Skeletal muscle satellite cell (primary cell): Measurements from ENCODE around the gene DMD.

ENCODE experiments used
- H3K27me3 ChIP-seq: 2 replicates; pipeline ENCODE4 v1.7.0; 2013; ENCODE audit warnings: low read length; ENCODE audit not compliant: control insufficient read depth, insufficient read depth
- H3K36me3 ChIP-seq: 2 replicates; pipeline ENCODE4 v1.7.0; 2013; ENCODE audit warnings: mild to moderate bottlenecking, control low read depth, low read length; ENCODE audit not compliant: insufficient read depth
- H3K4me1 ChIP-seq: 2 replicates; pipeline ENCODE4 v1.7.0; 2013; ENCODE audit warnings: low read length; ENCODE audit not compliant: control insufficient read depth, insufficient read depth
- H3K4me2 ChIP-seq: 2 replicates; pipeline ENCODE4 v1.7.0; 2013; ENCODE audit warnings: mild to moderate bottlenecking, low read length
- H3K4me3 ChIP-seq: 2 replicates; pipeline ENCODE4 v1.7.0; 2013; ENCODE audit warnings: low read length
- H3K9ac ChIP-seq: 2 replicates; pipeline ENCODE4 v1.7.0; 2013; ENCODE audit warnings: mild to moderate bottlenecking, low read depth, low read length, moderate library complexity
- H3K9me3 ChIP-seq: replicated peaks from 2 replicates; pipeline ENCODE4 v1.7.0; 2013; ENCODE audit warnings: mild to moderate bottlenecking, control low read depth, low read length

The DMD gene

DNA sequence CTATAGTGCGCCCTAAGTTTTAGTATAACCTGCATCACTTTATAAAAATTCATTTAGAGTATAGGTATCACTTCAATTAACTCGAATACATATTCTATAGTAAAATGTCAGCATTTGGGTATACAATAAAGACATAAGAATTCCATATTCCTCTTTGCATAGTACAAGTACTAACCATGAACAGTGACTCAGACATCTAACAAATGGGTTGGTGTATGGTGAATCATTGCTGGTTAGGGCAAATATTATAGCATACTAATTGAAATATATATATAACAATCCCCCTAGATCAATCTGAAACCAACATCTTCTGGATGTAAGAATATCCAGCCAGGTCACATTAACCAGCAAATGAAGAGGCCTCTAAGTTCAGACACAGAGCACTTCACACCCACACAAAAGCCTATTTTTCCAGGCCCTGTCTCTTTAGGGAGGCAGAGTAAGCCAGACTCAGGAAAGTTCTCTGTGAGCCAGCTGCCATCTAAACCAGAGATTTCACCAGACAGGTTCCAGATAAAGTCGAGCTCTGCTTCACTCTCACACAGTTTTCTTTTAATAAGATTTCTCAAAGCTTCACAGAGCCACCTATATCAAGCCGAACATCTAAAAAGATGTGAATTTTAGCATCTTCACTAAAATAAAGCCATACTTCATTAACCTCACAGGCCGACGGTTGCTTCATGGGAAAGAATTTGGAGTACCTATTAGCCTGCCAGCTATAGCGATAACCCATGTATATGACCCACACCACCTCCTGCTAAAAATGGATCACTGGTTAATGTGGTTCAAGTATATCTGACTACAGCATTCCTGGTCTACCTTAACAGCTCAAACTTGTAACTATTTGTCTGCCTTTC is 1939.5 kb downstream of the DMD start:
- H3K4me1 ChIP-seq: no peaks in the 10 kb centered on the region

GRCh38 chrX:31269914-31270313 is 1941.4 kb downstream of the DMD start:
- Histone ChIP-seq H3K4me1 (no peaks in the 10 kb centered on the region), H3K9me3 (no peaks in the 10 kb centered on the region), H3K27me3 (no peaks in the 10 kb centered on the region), H3K36me3 (no peaks in the 10 kb centered on the region), H3K4me2 (no peak overlapping the region), H3K4me3 (no peak overlapping the region), H3K9ac (no peak overlapping the region)

More for the DNA sequence above, 1939.5 kb downstream of the DMD start:
- Histone ChIP-seq H3K27me3 (no peaks in the 10 kb centered on the region), H3K36me3 (no peaks in the 10 kb centered on the region), H3K4me3 (no peak overlapping the region), H3K9ac (no peak overlapping the region), H3K4me2 (no peak overlapping the region), H3K9me3 (no peaks in the 10 kb centered on the region)

DNA sequence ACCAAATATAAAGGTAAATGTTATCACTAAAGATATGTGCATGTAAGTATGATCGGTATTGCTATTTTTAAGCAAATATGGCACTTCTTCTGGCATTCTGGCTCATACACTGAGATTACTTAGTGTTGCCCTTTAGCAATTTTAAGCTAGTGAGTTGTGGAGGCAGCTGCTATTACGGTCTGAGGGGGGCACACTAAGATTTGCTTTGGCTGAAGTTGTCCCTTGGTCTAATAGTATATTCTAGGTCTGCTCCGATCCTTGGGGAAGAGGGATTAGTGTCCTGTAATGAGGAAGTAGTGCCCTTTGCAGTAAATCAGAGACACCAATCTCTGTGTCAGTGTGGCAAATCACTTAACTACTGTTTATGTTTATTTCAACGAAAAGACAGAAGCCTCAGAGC is 1943.0 kb downstream of the DMD start:
- H3K4me3 ChIP-seq: no peak overlapping the region
- H3K36me3 ChIP-seq: no peaks in the 10 kb centered on the region
- no peaks in the 10 kb centered on the region for H3K9me3 ChIP-seq
- H3K4me1 ChIP-seq: no peaks in the 10 kb centered on the region
- no peaks in the 10 kb centered on the region for H3K27me3 ChIP-seq
- no peak overlapping the region for H3K9ac ChIP-seq
- H3K4me2 ChIP-seq: no peak overlapping the region

GRCh38 chrX:31266203-31267076 is 1944.9 kb downstream of the DMD start:
- Histone ChIP-seq H3K4me2 (peak overlapping the region; percentile 80), H3K36me3 (no peaks in the 10 kb centered on the region), H3K27me3 (no peaks in the 10 kb centered on the region), H3K9ac (peak overlapping the region; percentile 62), H3K4me3 (peak overlapping the region; percentile 73), H3K4me1 (no peaks in the 10 kb centered on the region), H3K9me3 (no peaks in the 10 kb centered on the region)

DNA sequence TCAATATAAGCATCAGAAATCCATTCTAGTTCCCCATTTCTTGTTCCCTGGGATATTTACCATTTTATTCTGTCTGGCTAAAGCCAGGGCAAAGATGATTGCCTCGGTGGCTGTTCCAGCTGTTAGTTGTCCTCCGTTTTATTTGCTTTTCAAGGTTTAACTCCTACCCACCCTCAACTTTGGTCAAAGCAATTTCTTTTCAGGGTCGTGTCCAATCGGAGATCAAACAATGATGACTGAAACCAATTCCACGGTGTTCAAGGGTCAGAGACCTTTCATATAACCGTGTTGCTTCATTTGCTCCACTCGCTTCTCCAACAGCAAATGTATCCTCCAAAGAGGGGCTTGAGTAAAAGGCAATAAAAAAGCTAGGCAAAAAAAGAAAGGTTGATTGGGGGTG is 1946.0 kb downstream of the DMD start:
- Histone ChIP-seq H3K9ac (no peak overlapping the region), H3K27me3 (no peaks in the 10 kb centered on the region), H3K4me1 (no peaks in the 10 kb centered on the region), H3K4me3 (no peak overlapping the region), H3K4me2 (peak overlapping the region; percentile 23), H3K9me3 (no peaks in the 10 kb centered on the region), H3K36me3 (no peaks in the 10 kb centered on the region)

GRCh38 chrX:31260351-31260750 is 1951.0 kb downstream of the DMD start:
- H3K4me3 ChIP-seq: no peak overlapping the region
- no peaks in the 10 kb centered on the region for H3K4me1 ChIP-seq
- H3K9me3 ChIP-seq: no peaks in the 10 kb centered on the region
- no peaks in the 10 kb centered on the region for H3K36me3 ChIP-seq
- H3K27me3 ChIP-seq: no peaks in the 10 kb centered on the region
- no peak overlapping the region for H3K9ac ChIP-seq
- H3K4me2 ChIP-seq: no peak overlapping the region

DNA sequence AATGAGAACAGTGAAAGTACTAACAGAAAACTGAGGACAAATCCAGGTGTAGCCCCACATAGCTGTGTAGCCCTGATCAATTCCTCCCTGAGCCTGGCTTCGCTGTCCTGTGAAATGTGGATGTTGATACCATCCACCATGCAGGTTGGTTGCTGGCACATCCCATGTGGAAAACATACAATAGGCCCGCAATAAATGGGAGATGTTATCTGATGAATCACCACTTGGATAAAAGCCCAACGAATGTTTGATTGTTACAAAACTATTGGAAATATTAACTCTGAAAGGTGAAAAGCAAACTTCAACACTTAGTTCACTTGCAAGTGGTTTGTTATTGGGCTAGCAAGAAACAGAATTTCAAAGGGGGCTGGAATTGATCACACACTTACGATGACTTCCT is 1953.2 kb downstream of the DMD start:
- no peaks in the 10 kb centered on the region for H3K27me3 ChIP-seq
- no peaks in the 10 kb centered on the region for H3K9me3 ChIP-seq

GRCh38 chrX:31255310-31256033 is 1955.9 kb downstream of the DMD start:
- Histone ChIP-seq H3K4me3 (no peak overlapping the region), H3K27me3 (no peaks in the 10 kb centered on the region), H3K4me1 (no peaks in the 10 kb centered on the region), H3K9ac (no peak overlapping the region), H3K36me3 (no peaks in the 10 kb centered on the region), H3K4me2 (no peak overlapping the region), H3K9me3 (no peaks in the 10 kb centered on the region)

More for the DNA sequence above, 1953.2 kb downstream of the DMD start:
- Histone ChIP-seq H3K36me3 (no peaks in the 10 kb centered on the region), H3K4me1 (no peaks in the 10 kb centered on the region), H3K4me3 (no peak overlapping the region), H3K4me2 (no peak overlapping the region), H3K9ac (no peak overlapping the region)

DNA sequence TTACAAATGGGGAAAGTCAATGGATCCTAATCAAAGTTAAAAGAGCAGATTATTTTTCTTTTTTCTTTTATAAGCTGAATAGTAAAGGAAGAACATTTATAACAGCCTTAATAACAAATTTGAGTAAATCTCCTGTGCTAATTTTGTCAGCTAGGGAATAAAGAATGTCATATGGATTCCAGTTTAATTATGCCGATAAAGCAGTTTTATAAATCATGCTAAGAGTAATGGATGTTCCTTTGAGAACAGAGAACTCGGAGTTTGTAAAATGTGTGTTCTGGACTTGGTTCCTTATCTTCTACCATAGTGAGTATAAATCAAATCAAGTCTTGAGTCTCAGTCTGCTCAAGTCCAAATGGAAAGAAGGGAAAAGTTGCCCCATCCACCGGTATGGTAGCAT is 1959.2 kb downstream of the DMD start:
- Histone ChIP-seq H3K36me3 (no peaks in the 10 kb centered on the region), H3K4me3 (no peak overlapping the region), H3K9me3 (no peaks in the 10 kb centered on the region), H3K4me1 (no peaks in the 10 kb centered on the region), H3K27me3 (no peaks in the 10 kb centered on the region), H3K9ac (no peak overlapping the region), H3K4me2 (no peak overlapping the region)

DNA sequence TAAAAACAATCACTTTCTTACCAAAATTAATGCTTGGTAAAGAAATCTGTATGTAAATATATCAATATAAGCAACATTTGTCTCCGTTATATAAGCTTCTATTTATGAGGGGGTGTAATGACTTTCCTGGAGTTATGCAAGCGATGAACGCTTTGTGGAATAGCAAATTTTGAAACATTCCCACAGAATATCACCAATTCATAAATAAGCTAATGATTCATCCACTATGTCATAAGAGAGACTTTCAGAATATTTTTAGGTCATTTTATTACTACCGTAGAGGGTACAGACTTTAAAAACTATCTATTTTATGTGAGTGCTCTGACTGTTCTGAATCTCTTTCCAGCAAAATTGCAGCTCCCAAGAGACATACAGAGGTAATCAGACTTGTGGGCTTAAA is 1960.0 kb downstream of the DMD start:
- Histone ChIP-seq H3K4me2 (no peak overlapping the region), H3K36me3 (no peaks in the 10 kb centered on the region), H3K4me1 (no peaks in the 10 kb centered on the region), H3K4me3 (no peak overlapping the region), H3K9ac (no peak overlapping the region), H3K27me3 (no peaks in the 10 kb centered on the region), H3K9me3 (no peaks in the 10 kb centered on the region)

GRCh38 chrX:31245714-31246113 is 1965.6 kb downstream of the DMD start:
- Histone ChIP-seq H3K9ac (no peak overlapping the region), H3K4me2 (no peak overlapping the region), H3K9me3 (no peaks in the 10 kb centered on the region), H3K36me3 (no peaks in the 10 kb centered on the region), H3K4me3 (no peak overlapping the region), H3K27me3 (no peaks in the 10 kb centered on the region), H3K4me1 (no peaks in the 10 kb centered on the region)
